GM12878 (cell line): ENCODE data around the gene FAM163B. TPM values are rescaled to one million over a fixed set of nuclear protein-coding genes. Genes with fewer than 3 reads are reported as not detected.

Source experiments
- ATAC-seq: fragments of 200-7000 bp; cut with Tn5 transposase; 3 replicates; pipeline ENCODE4 v1.9.1; 2020; ENCODE audit warnings: mild to moderate bottlenecking, moderate library complexity
- BruUV-seq: library from RNA; stranded (reverse); fragments of 400-500 nt; replicated peaks from 2 replicates; lab custom pipeline; 2021; lab: Mats Ljungman, UMichigan
- CTCF ChIA-PET: fragments of 300-600 bp; sonication (Branson Sonifier 250); formaldehyde crosslinking; extraction: SDS; loops from one replicate; lab custom pipeline; 2021; ENCODE audit warnings: inconsistent platforms; lab: Yijun Ruan, JAX
- POLR2A ChIA-PET: fragments of 350-600 bp; formaldehyde crosslinking; extraction: SDS; loops from one replicate; lab custom pipeline; 2021; ENCODE audit warnings: inconsistent platforms; lab: Charles Lee
- RAD21 ChIA-PET: fragments of 300-600 bp; sonication (Branson Sonifier 250); formaldehyde crosslinking; loops from one replicate; lab custom pipeline; 2023; ENCODE audit warnings: antibody characterized with exemption; ENCODE audit not compliant: unreplicated experiment; lab: Charles Lee
- SMC1A ChIA-PET: fragments of 300-600 bp; sonication (Branson Sonifier 250); formaldehyde crosslinking; loops from one replicate; lab custom pipeline; 2023; ENCODE audit not compliant: unreplicated experiment, uncharacterized antibody; lab: Charles Lee
- DNase-seq: peaks from one replicate; pipeline ENCODE4 v3.0.0-alpha.2; 2011; ENCODE audit warnings: low read depth, low spot score
- FAIRE-seq: peaks from 3 replicates; lab custom pipeline; 2011; peaks lifted over from hg19 to GRCh38; lab: Jason Lieb, UNC
- H2AFZ ChIP-seq: 2 replicates; pipeline ENCODE4 v1.6.0; 2011; ENCODE audit warnings: low read depth, low read length, control low read depth; ENCODE audit not compliant: control insufficient read depth
- H3K27ac ChIP-seq: 2 replicates; pipeline ENCODE4 v1.5.1; 2011; ENCODE audit warnings: control low read depth; ENCODE audit not compliant: control insufficient read depth, insufficient read depth
- H3K27me3 ChIP-seq, 2 experiments: replicated peaks in 1 of 2; 2 replicates each; pipeline versions ENCODE4 v1.6.0 to v1.6.1; 2011; ENCODE audit warnings: low read length in 1 of 2; ENCODE audit not compliant: control insufficient read depth in 2 of 2, insufficient read depth in 2 of 2
- H3K36me3 ChIP-seq, 2 experiments: 2 replicates each; pipeline ENCODE4 v1.5.1; 2011; ENCODE audit warnings: low read length in 1 of 2; ENCODE audit not compliant: control insufficient read depth in 2 of 2, insufficient read depth in 2 of 2
- H3K4me1 ChIP-seq: 2 replicates; pipeline ENCODE4 v1.6.1; 2011; ENCODE audit warnings: mild to moderate bottlenecking, low read length, moderate library complexity, mixed read lengths; ENCODE audit not compliant: control insufficient read depth, insufficient read depth
- H3K4me2 ChIP-seq: 2 replicates; pipeline ENCODE4 v1.6.0; 2011; ENCODE audit warnings: control low read depth; ENCODE audit not compliant: control insufficient read depth, insufficient read depth
- H3K4me3 ChIP-seq: fragments of 200-600 bp; sonication (generic); 2 replicates; pipeline ENCODE4 v1.5.1; 2016
- H3K79me2 ChIP-seq: 2 replicates; pipeline ENCODE4 v1.6.0; 2011; ENCODE audit warnings: low read length; ENCODE audit not compliant: control insufficient read depth, insufficient read depth
- H3K9ac ChIP-seq: 2 replicates; pipeline ENCODE4 v1.8.0; 2011; ENCODE audit warnings: low read length, control low read depth, mixed read lengths; ENCODE audit not compliant: control insufficient read depth, insufficient read depth
- H3K9me3 ChIP-seq: replicated peaks from 3 replicates; pipeline ENCODE4 v1.5.1; 2011; ENCODE audit warnings: mild to moderate bottlenecking, low read length; ENCODE audit not compliant: control insufficient read depth, insufficient read depth
- H4K20me1 ChIP-seq: 2 replicates; pipeline ENCODE4 v1.6.0; 2011; ENCODE audit not compliant: control insufficient read depth, insufficient read depth
- EED ChIP-seq: sonication (generic); IDR thresholded peaks from 2 replicates; pipeline ENCODE4 v1.6.1; 2016; ENCODE audit warnings: antibody characterized with exemption, low read depth
- GATAD2B ChIP-seq: fragments of 450-650 bp; conservative IDR thresholded peaks from 2 replicates; pipeline ENCODE4 v1.6.1; 2017; ENCODE audit warnings: low read depth, mild to moderate bottlenecking, moderate library complexity
- IKZF2 ChIP-seq, 2 experiments: fragments of 450-650 bp; IDR thresholded peaks; 2 replicates each; pipeline ENCODE4 v1.6.1; 2017; ENCODE audit warnings: mild to moderate bottlenecking in 2 of 2, moderate library complexity in 2 of 2
- IRF4 ChIP-seq: IDR thresholded peaks from 2 replicates; pipeline ENCODE4 v1.6.1; 2011; ENCODE audit warnings: low read depth, low read length
- JUNB ChIP-seq: IDR thresholded peaks from 2 replicates; pipeline ENCODE4 v1.6.1; 2016; ENCODE audit warnings: antibody characterized with exemption, mild to moderate bottlenecking
- NFXL1 ChIP-seq: fragments of 450-650 bp; IDR thresholded peaks from 2 replicates; pipeline ENCODE4 v1.6.1; 2017; ENCODE audit warnings: antibody characterized with exemption, mild to moderate bottlenecking, borderline replicate concordance
- NR2C1 ChIP-seq: fragments of 450-650 bp; IDR thresholded peaks from 2 replicates; pipeline ENCODE4 v1.6.1; 2017; ENCODE audit warnings: antibody characterized with exemption, mild to moderate bottlenecking, moderate library complexity
- RELA ChIP-seq: fragments of 450-650 bp; IDR thresholded peaks from 2 replicates; pipeline ENCODE4 v1.8.0; 2014; ENCODE audit warnings: borderline replicate concordance; ENCODE audit not compliant: partially characterized antibody
- SMAD5 ChIP-seq: IDR thresholded peaks from 2 replicates; pipeline ENCODE4 v1.6.1; 2016; ENCODE audit warnings: antibody characterized with exemption, low read depth
- SMARCA5 ChIP-seq: fragments of 450-650 bp; IDR thresholded peaks from 2 replicates; pipeline ENCODE4 v1.6.1; 2017; ENCODE audit warnings: mild to moderate bottlenecking
- STAT3 ChIP-seq: IDR thresholded peaks from 2 replicates; pipeline ENCODE4 v1.6.1; 2011; ENCODE audit warnings: low read depth, low read length, improper control_type of control experiment
- WGBS: methylation state at CpG from one replicate; pipeline ENCODE4 v1.1.6; 2016; ENCODE audit warnings: low lambda C conversion rate; ENCODE audit not compliant: insufficient replicate concordance, insufficient coverage; ENCODE audit errors: missing lambda C conversion rate; 5-methylcytosine and 5-hydroxymethylcytosine counted together
- in situ Hi-C: fragments of 300-500 bp; cut with MboI; formaldehyde crosslinking; loops from 9 replicates; pipeline ENCODE4 v1.14.3; 2018; ENCODE audit warnings: mixed read lengths
- intact Hi-C: fragments of 100-400 bp; cut with micrococcal nuclease; formaldehyde crosslinking; loops from one replicate; pipeline ENCODE4 v1.14.2; 2022; ENCODE audit not compliant: unreplicated experiment
- polyA plus RNA-seq, 11 experiments: library from polyadenylated mRNA; depleted of rRNA in 4 of 11; unstranded in 6 of 11; stranded (reverse) in 5 of 11; fragments of >200 nt; fragmentation: Nextera tagmentation in 4 of 11; fragmentation: Illumina TruSeq in 1 of 11; extraction: Ambion mirVana in 4 of 11; extraction: Trizol in 1 of 11; gene quantifications; 1 replicate in 1 of 11; 2 replicates in 10 of 11; pipeline versions ENCODE4 v1.2.1 to v1.2.3, GENCODE V29; 2011 to 2016; ENCODE audit warnings: inconsistent platforms in 2 of 11, missing spikeins in 2 of 11, low read depth in 1 of 11
- total RNA-seq, 4 experiments: library from RNA; depleted of rRNA in 3 of 4; stranded (reverse); fragments of >200 nt in 3 of 4; fragmentation: Illumina TruSeq in 1 of 4; extraction: Trizol in 1 of 4; gene quantifications; 2 replicates each; pipeline versions ENCODE4 v1.2.1 to v1.2.3, GENCODE V29; 2013 to 2021
- TF ChIP-seq, protein P1 (sequence below): fragments of 150-350 bp; IDR thresholded peaks from 2 replicates; pipeline ENCODE4 v1.6.1; 2016; ENCODE audit warnings: low read depth, low read length
- TF ChIP-seq, protein P2 (sequence below): fragments of 450-650 bp; formaldehyde crosslinking; IDR thresholded peaks from 2 replicates; pipeline ENCODE4 v1.4.0; 2022; ENCODE audit warnings: mild to moderate bottlenecking, moderate library complexity
- TF ChIP-seq, protein P3 (sequence below): IDR thresholded peaks from 2 replicates; pipeline ENCODE4 v1.6.1; 2011; ENCODE audit warnings: low read depth, low read length, improper control_type of control experiment, borderline replicate concordance
- TF ChIP-seq, protein P4 (sequence below): IDR thresholded peaks from 2 replicates; pipeline ENCODE4 v1.6.1; 2012; ENCODE audit warnings: low read depth, low read length, improper control_type of control experiment
- TF ChIP-seq, protein P5 (sequence below): IDR thresholded peaks from 2 replicates; pipeline ENCODE4 v1.6.1; 2011; ENCODE audit warnings: mild to moderate bottlenecking, low read depth, low read length, moderate library complexity; ENCODE audit not compliant: insufficient replicate concordance

Gene FAM163B
- total and polyA plus RNA-seq, 10 of the 15 experiments (the other 5 are each of a cell fraction or from before 2014, with no cell fraction given) = not detected

DNA sequence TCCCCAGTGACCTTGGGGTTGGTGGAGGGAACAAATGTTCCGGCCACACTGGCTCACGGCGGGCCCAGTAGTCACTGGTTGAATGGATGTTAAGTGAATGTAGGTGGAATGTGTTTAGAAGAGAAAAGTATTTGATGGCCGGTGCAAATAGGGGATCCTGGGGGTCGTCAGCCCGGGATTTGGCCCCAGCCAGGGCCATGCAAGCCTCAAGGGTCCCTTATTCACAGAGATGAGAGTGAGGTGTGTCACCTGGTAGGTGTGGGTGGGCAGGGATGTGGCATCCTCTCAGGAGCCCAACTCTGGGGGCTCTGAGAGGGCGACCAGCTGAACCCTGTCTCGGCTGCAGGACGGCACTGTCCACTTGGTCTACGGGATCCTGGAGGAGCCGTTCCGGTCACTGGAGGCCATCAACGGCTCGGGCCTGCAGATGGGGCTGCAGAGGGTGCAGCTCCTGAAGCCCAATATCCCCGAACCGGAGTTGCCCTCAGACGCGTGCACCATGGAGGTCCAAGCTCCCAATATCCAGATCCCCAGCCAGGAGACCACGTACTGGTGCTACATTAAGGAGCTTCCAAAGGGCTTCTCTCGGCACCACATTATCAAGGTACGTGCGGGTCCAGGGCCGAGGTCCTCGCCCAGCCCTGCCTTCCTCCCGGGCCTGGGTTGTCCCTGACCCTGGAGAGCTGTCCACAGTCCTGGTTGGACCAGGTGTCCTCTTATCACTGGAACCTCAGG lies 32.8 kb upstream of the FAM163B start:
- no peaks in the 10 kb centered on the region for H4K20me1 ChIP-seq
- H2AFZ ChIP-seq = no peak overlapping the region
- ChIA-PET SMC1A (no interaction called here), RAD21 (no interaction called here), CTCF (no interaction called here), POLR2A (no interaction called here)
- H3K36me3 ChIP-seq = no peaks in the 10 kb centered on the region
- FAIRE-seq = no peak
- BruUV-seq = no TSS peak
- H3K4me2 ChIP-seq = no peak overlapping the region
- no peak for DNase-seq
- no peaks in the 10 kb centered on the region for H3K4me1 ChIP-seq
- ATAC-seq = no peak
- 20% methylated on average over 25 of the region's 25 CpGs for WGBS
- no peaks in the 10 kb centered on the region for H3K9me3 ChIP-seq
- H3K79me2 ChIP-seq = no peaks in the 10 kb centered on the region
- H3K9ac ChIP-seq = no peak overlapping the region
- intact Hi-C loops = no loop called here
- H3K4me3 ChIP-seq = no peak overlapping the region
- no peaks in the 10 kb centered on the region; a peak in 3 of 4 replicates for H3K27me3 ChIP-seq
- no peak overlapping the region for H3K27ac ChIP-seq
- in situ Hi-C loops = no loop called here
- no peak for TF ChIP-seq IRF4
- TF ChIP-seq, protein P1, sequence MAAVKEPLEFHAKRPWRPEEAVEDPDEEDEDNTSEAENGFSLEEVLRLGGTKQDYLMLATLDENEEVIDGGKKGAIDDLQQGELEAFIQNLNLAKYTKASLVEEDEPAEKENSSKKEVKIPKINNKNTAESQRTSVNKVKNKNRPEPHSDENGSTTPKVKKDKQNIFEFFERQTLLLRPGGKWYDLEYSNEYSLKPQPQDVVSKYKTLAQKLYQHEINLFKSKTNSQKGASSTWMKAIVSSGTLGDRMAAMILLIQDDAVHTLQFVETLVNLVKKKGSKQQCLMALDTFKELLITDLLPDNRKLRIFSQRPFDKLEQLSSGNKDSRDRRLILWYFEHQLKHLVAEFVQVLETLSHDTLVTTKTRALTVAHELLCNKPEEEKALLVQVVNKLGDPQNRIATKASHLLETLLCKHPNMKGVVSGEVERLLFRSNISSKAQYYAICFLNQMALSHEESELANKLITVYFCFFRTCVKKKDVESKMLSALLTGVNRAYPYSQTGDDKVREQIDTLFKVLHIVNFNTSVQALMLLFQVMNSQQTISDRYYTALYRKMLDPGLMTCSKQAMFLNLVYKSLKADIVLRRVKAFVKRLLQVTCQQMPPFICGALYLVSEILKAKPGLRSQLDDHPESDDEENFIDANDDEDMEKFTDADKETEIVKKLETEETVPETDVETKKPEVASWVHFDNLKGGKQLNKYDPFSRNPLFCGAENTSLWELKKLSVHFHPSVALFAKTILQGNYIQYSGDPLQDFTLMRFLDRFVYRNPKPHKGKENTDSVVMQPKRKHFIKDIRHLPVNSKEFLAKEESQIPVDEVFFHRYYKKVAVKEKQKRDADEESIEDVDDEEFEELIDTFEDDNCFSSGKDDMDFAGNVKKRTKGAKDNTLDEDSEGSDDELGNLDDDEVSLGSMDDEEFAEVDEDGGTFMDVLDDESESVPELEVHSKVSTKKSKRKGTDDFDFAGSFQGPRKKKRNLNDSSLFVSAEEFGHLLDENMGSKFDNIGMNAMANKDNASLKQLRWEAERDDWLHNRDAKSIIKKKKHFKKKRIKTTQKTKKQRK = no peak
- no peak for TF ChIP-seq RELA
- no peak for TF ChIP-seq JUNB
- no peak for TF ChIP-seq EED
- TF ChIP-seq IKZF2 (IDR thresholded peaks at IDR 0.05) = no peak
- TF ChIP-seq STAT3 = no peak
- TF ChIP-seq, protein P2, sequence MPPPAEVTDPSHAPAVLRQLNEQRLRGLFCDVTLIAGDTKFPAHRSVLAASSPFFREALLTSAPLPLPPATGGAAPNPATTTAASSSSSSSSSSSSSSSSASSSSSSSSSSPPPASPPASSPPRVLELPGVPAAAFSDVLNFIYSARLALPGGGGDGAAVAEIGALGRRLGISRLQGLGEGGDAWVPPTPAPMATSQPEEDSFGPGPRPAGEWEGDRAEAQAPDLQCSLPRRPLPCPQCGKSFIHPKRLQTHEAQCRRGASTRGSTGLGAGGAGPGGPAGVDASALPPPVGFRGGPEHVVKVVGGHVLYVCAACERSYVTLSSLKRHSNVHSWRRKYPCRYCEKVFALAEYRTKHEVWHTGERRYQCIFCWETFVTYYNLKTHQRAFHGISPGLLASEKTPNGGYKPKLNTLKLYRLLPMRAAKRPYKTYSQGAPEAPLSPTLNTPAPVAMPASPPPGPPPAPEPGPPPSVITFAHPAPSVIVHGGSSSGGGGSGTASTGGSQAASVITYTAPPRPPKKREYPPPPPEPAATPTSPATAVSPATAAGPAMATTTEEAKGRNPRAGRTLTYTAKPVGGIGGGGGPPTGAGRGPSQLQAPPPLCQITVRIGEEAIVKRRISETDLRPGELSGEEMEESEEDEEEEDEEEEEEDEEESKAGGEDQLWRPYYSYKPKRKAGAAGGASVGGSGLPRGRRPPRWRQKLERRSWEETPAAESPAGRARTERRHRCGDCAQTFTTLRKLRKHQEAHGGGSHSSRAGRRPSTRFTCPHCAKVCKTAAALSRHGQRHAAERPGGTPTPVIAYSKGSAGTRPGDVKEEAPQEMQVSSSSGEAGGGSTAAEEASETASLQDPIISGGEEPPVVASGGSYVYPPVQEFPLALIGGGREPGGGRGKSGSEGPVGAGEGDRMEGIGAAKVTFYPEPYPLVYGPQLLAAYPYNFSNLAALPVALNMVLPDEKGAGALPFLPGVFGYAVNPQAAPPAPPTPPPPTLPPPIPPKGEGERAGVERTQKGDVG (CRISPR knock-in tag) = no peak
- no peak for TF ChIP-seq GATAD2B
- TF ChIP-seq NR2C1 = no peak
- TF ChIP-seq, protein P3, sequence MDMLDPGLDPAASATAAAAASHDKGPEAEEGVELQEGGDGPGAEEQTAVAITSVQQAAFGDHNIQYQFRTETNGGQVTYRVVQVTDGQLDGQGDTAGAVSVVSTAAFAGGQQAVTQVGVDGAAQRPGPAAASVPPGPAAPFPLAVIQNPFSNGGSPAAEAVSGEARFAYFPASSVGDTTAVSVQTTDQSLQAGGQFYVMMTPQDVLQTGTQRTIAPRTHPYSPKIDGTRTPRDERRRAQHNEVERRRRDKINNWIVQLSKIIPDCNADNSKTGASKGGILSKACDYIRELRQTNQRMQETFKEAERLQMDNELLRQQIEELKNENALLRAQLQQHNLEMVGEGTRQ = no peak
- no peak for TF ChIP-seq SMAD5
- TF ChIP-seq, protein P4, sequence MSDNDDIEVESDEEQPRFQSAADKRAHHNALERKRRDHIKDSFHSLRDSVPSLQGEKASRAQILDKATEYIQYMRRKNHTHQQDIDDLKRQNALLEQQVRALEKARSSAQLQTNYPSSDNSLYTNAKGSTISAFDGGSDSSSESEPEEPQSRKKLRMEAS = no peak
- TF ChIP-seq, protein P5, sequence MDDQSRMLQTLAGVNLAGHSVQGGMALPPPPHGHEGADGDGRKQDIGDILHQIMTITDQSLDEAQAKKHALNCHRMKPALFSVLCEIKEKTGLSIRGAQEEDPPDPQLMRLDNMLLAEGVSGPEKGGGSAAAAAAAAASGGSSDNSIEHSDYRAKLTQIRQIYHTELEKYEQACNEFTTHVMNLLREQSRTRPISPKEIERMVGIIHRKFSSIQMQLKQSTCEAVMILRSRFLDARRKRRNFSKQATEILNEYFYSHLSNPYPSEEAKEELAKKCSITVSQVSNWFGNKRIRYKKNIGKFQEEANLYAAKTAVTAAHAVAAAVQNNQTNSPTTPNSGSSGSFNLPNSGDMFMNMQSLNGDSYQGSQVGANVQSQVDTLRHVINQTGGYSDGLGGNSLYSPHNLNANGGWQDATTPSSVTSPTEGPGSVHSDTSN = no peak
- no peak for TF ChIP-seq NFXL1
- TF ChIP-seq SMARCA5 = no peak
